ENCODE measurements around the gene QPCT. TPM values are rescaled to one million over a fixed set of nuclear protein-coding genes. Genes with fewer than 3 reads are reported as not detected.
"Not testable (repeated sequence)": the region's sequence is repeated elsewhere in the genome, so short reads cannot be mapped to it uniquely, and the experiment has no call there.

Gene QPCT
- total and polyA plus RNA-seq, 2 donors: 7.9 to 11.4 TPM

DNA sequence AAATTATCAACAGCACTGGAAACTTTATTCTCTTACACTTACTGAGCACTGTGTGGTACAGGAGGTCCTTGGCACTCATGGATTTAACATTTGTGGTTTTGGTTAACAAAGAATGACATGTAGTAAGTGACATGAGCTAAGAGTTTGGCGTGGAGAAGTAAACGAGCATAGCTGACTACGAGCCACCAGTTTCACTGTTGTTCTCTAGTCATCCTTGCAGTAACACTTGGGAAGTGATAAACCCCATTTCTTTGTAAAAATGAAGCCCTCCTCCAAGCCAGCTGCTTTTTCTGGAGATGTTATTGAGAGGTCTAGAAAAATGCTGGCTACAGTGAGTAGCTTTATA, 32.7 kb downstream of the QPCT start:
- 19% methylated on average over 3 of the region's 3 CpGs for WGBS
- no peaks in the 10 kb centered on the region for H3K4me1 ChIP-seq (ENCODE audit: insufficient read depth)
- DNase-seq (ENCODE audit: extremely low spot score): no peak
- no peaks in the 10 kb centered on the region for H3K36me3 ChIP-seq (ENCODE audit: insufficient read depth)
- H3K27ac ChIP-seq (ENCODE audit: low read depth): no peak overlapping the region
- no peak overlapping the region for H3K4me3 ChIP-seq (ENCODE audit: low read depth, low read length)

DNA sequence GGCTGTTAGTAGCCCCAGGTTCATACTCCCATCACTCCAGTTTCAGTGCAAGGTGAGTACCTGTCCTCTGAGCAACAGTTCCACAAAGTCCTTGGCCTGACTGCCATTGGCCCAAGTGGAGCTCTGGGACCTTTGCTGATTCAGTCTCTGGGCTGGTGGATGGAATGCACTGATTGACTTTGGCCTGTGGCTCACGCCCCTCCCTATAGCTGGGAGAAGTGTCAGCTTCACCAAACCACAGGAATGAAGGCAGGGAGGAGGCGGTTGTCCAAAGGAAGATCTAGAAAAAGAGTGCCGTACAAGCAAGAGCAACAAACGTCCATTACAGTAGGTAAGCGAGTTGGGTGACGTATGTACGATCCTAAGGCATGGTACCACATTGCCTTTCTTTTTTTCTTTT, 34.0 kb downstream of the QPCT start:
- WGBS: 96% methylated on average over 7 of the region's 7 CpGs
- H3K27ac ChIP-seq (ENCODE audit: low read depth): no peak overlapping the region
- H3K4me3 ChIP-seq (ENCODE audit: low read depth, low read length): no peak overlapping the region
- no peak for DNase-seq (ENCODE audit: extremely low spot score)
- no peaks in the 10 kb centered on the region for H3K4me1 ChIP-seq (ENCODE audit: insufficient read depth)
- H3K36me3 ChIP-seq (ENCODE audit: insufficient read depth): no peaks in the 10 kb centered on the region

DNA sequence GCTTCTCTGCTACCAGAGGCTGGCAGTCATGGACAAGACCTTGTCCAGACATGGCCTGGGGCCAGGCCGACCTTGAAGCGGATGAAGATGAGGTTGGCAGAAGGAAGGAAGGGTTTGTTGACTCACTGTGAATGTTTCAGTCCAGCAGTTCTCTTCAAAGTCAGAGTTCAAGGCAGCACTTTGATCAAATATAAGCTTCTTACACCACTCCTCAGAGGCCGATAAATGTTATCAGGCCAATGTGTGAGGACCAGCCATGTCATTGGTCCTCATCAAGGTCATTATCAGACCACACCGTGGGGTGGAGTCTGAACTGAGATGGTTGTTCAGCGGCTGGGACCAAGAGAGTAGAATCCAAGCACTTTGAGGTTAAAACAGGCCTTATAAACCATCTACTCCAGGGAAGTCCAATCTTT, 35.5 kb downstream of the QPCT start:
- DNase-seq (ENCODE audit: extremely low spot score): no peak
- WGBS: 87% methylated on average over 5 of the region's 5 CpGs
- Histone ChIP-seq H3K27ac (ENCODE audit: low read depth) (no peak overlapping the region), H3K4me3 (ENCODE audit: low read depth, low read length) (no peak overlapping the region), H3K36me3 (ENCODE audit: insufficient read depth) (no peaks in the 10 kb centered on the region), H3K4me1 (ENCODE audit: insufficient read depth) (no peaks in the 10 kb centered on the region)

DNA sequence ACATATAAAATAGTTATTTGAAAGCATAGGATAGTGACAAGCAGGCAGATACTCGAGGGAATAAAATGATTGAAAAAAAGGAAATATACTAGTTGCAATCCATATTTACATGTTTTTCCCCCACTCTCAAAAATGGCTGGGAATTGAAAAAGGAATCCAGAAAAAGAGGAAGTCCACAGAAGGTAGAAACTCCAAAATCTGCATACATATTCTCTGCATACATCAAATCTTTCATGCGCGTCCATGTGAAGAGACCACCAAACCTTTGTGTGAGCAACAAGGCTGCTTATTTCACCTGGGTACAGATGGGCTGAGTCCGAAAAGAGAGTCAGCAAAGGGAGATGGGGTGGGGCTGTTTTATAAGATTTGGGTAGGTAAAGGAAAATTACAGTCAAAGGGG, 36.4 kb downstream of the QPCT start:
- not testable (repeated sequence) for H3K36me3 ChIP-seq (ENCODE audit: insufficient read depth); H3K27ac ChIP-seq (ENCODE audit: low read depth); DNase-seq (ENCODE audit: extremely low spot score); H3K4me1 ChIP-seq (ENCODE audit: insufficient read depth); H3K4me3 ChIP-seq (ENCODE audit: low read depth, low read length)
- WGBS: 81% methylated on average over 4 of the region's 4 CpGs

DNA sequence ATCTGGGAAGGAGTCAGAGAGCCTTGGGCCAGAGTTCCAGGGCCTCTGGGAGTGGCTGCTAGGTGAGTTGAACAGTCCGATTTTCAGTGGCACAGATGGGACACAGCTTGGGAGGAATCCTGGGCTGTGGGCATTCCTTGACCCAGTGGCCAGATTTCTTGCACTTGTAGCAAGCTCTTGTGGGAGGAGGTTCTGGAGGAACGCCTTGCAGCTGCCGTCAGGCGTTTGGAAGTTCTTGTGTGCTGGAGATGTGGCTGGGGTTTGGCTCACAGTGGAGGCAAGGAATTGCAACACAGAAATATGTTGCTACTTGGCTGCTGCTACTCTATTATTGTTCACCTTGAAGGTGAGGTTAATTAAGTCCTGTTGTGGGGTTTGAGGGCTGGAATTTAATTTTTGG, 39.8 kb downstream of the QPCT start:
- 71% methylated on average over 4 of the region's 4 CpGs for WGBS
- H3K4me3 ChIP-seq (ENCODE audit: low read depth, low read length); H3K4me1 ChIP-seq (ENCODE audit: insufficient read depth); DNase-seq (ENCODE audit: extremely low spot score); H3K36me3 ChIP-seq (ENCODE audit: insufficient read depth); H3K27ac ChIP-seq (ENCODE audit: low read depth): not testable (repeated sequence)

DNA sequence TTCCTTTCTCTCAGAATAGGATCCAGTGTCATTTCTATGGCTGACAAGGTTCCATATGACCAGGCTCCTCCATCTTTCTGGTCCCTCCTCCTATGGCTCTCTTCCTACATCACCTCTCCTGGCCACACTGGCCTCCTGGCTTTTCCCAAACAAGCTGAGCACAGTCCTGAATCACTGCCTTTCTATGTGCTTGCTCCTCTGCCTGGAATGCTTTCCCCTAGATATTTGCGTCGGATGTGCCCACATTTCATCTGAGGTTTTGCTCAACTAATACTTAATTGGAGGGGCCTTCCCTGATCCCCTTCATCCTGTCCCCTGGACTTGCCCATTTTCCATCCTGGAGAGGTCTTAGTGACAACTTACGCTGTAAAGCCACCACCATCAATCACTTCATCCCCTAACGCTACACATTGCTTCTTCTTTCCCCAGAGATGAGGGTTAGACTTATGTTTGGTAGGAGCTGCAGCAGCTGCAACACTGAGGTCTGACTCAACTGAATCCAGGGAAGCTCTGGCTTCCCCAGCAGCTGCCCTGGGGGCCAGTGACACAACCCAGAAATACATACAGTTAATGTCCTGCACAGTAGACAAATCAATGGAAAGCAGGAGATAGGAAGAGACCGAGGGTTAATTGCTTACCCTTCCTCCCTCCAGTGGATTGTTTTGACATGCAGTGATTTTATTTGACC, 42.9 kb downstream of the QPCT start:
- DNase-seq (ENCODE audit: extremely low spot score): no peak
- Histone ChIP-seq H3K4me1 (ENCODE audit: insufficient read depth) (no peaks in the 10 kb centered on the region), H3K27ac (ENCODE audit: low read depth) (no peak overlapping the region), H3K4me3 (ENCODE audit: low read depth, low read length) (no peak overlapping the region), H3K36me3 (ENCODE audit: insufficient read depth) (no peaks in the 10 kb centered on the region)
- 85% methylated on average over 5 of the region's 5 CpGs for WGBS

DNA sequence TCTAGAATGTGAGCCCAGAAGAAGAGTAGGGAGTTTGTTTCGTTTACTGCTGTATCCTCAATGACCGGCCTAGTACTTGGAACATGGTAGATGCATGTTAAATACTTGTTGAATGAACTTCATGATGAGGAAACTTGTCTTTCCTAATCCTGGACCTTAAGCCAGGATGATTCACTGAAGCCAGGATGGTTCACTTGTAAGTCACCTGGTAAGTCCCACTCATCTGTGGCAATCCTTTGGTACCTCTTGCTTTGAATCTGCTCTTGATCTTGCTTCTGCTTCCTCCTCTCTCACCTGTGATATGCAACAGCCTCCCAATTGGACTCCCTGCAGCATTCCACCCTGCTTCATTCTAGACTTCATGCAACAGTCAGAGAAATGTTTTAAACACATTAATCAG, 43.6 kb downstream of the QPCT start:
- no peak overlapping the region for H3K4me3 ChIP-seq (ENCODE audit: low read depth, low read length)
- 93% methylated on average over 2 of the region's 2 CpGs for WGBS
- no peak overlapping the region for H3K27ac ChIP-seq (ENCODE audit: low read depth)
- DNase-seq (ENCODE audit: extremely low spot score): no peak
- no peaks in the 10 kb centered on the region for H3K4me1 ChIP-seq (ENCODE audit: insufficient read depth)
- no peaks in the 10 kb centered on the region for H3K36me3 ChIP-seq (ENCODE audit: insufficient read depth)

DNA sequence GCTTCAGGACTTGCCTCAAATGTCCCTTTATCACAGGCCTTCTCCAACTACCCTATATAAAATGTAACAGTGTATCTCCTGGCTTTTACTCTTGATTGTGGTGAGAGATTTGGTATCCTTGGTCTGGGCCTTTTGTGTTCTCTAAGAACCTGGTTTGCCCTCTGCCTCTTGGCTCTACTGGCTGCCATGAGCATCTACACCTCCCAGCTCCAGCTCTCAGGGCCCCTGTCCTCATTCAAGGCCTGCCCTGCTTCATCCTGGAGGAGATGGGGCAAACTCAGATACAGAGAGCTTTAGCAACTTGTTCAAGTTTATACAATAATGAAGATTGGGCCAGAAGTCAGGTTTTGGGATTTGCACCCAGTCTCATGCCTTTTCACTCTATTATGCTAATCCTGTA, 45.0 kb downstream of the QPCT start:
- H3K36me3 ChIP-seq (ENCODE audit: insufficient read depth): no peaks in the 10 kb centered on the region
- H3K27ac ChIP-seq (ENCODE audit: low read depth): no peak overlapping the region
- DNase-seq (ENCODE audit: extremely low spot score): no peak
- H3K4me1 ChIP-seq (ENCODE audit: insufficient read depth): no peaks in the 10 kb centered on the region
- no peak overlapping the region for H3K4me3 ChIP-seq (ENCODE audit: low read depth, low read length)

DNA sequence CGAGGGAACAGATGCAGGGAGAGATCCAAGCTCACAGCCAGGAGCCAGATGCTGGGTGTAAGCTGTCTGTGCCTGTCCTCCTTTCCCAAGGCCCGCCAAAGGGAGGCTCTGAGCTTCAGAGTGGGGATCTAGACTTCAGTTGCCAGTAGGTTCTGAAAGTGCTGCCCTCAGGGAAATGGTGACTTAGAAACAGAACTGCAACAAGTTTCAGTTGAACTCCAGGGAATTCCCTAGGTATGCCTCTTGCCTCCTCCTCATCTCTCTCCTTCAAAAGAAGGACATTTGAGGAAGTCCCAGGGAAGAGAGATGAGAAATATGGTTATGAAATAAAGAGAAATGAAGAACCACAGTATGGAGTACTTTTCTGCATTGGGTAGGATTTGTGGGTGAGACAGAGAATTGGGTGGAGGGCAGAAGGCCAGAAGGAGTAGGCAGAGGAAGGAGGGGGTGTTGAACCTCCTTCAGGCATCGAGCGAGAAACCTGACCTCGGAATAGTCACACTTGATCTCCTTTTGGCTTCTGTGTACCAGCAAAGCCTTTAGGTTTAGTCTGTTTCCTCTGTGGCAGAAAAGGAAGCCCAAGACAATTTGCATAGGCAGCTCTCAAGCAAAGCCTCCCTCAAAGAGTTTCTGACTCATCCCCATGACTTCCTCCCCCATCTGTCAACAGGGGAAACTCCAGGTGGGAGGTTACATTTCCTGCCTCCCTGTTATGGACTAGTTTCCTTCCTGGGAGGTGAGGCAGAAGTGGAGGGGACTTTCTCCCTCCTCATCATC, 45.7 kb downstream of the QPCT start:
- H3K36me3 ChIP-seq (ENCODE audit: insufficient read depth): no peaks in the 10 kb centered on the region
- 58% methylated on average over 5 of the region's 5 CpGs for WGBS
- H3K4me1 ChIP-seq (ENCODE audit: insufficient read depth): no peaks in the 10 kb centered on the region
- H3K27ac ChIP-seq (ENCODE audit: low read depth): no peak overlapping the region
- peak; percentile 33 for DNase-seq (ENCODE audit: extremely low spot score)
- no peak overlapping the region for H3K4me3 ChIP-seq (ENCODE audit: low read depth, low read length)

DNA sequence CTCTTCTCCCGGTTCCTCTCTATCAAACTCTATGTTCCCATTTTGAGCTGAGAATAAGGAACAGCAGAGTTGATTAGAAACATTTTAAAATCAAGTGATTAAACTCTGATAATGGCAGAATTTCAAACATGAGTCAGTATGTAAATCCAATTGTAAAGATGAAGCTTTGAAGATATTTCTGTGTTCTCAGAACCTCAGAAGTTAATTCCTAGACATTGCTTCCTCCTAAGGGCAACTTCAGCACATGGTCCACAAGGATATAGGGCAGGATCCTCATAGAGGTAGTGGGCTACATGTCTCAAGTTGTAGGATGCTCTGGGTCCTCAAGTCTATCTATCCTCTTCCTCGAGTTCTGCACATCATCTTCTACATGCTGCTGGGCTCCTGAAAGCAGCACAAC, 46.3 kb downstream of the QPCT start:
- H3K36me3 ChIP-seq (ENCODE audit: insufficient read depth): no peaks in the 10 kb centered on the region
- H3K4me3 ChIP-seq (ENCODE audit: low read depth, low read length): no peak overlapping the region
- WGBS: 77% methylated on average over 2 of the region's 2 CpGs
- no peak overlapping the region for H3K27ac ChIP-seq (ENCODE audit: low read depth)
- H3K4me1 ChIP-seq (ENCODE audit: insufficient read depth): no peaks in the 10 kb centered on the region
- no peak for DNase-seq (ENCODE audit: extremely low spot score)

DNA sequence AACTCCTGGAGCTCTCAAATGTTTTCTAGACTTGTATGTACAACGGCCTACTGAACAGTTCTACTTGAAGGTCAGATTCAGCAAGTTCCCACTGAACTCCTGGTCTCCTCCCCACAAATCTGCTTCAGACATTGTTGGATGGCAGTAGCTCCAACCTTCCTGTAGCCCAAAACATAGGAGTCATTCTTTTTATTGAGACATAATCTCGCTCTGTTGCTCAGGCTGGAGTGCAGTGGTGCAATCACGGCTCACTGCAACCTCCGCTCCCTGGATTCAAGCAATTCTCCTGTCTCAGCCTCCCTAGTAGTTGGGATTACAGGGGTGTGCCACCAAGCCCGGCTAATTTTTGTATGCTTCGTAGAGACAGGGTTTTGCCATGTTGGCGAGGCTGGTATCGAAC, 47.3 kb downstream of the QPCT start:
- H3K36me3 ChIP-seq (ENCODE audit: insufficient read depth): no peaks in the 10 kb centered on the region
- no peak overlapping the region for H3K4me3 ChIP-seq (ENCODE audit: low read depth, low read length)
- no peak for DNase-seq (ENCODE audit: extremely low spot score)
- no peaks in the 10 kb centered on the region for H3K4me1 ChIP-seq (ENCODE audit: insufficient read depth)
- 97% methylated on average over 8 of the region's 8 CpGs for WGBS
- no peak overlapping the region for H3K27ac ChIP-seq (ENCODE audit: low read depth)

DNA sequence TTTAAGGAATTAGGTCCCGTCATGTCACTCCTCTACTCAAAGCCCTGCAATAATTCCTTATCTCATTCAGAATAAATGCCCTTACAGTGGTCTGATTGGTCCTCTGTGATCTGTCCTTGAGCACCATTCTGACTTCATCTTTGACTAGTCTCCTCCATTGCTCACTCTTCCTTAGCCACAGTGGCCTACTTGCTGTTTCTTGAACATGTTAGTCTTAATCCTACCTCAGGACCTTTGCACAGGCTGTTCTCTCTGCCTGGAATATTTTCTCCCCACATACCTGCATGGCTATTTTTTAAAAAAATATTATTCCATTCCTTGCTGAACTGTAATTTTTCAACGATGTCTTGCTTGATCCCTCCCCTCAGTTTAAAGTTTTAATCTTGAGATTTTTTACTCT, 48.0 kb downstream of the QPCT start:
- no peak overlapping the region for H3K27ac ChIP-seq (ENCODE audit: low read depth)
- no peak for DNase-seq (ENCODE audit: extremely low spot score)
- 97% methylated on average over 2 of the region's 2 CpGs for WGBS
- no peaks in the 10 kb centered on the region for H3K4me1 ChIP-seq (ENCODE audit: insufficient read depth)
- H3K36me3 ChIP-seq (ENCODE audit: insufficient read depth): no peaks in the 10 kb centered on the region
- H3K4me3 ChIP-seq (ENCODE audit: low read depth, low read length): no peak overlapping the region

DNA sequence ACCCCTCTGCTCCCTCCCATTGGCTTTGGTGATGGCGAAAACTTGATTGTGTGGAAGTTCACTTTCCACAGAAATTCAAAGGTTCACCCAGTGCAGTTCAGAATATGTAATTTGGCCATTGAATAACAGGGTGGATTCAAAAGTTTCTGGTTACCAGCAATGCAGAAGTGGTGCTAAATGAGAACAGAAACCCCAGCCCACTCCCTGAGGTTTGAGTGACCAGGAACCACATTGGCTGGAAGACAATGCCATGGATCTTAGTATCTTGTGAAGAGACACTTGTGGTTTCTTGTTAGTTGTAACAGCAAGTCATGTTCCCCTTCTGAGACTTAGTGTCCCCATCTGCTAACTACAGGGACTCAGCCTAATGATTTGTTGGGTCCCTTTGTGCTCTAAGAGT, 49.8 kb downstream of the QPCT start:
- no peak for DNase-seq (ENCODE audit: extremely low spot score)
- no peaks in the 10 kb centered on the region for H3K4me1 ChIP-seq (ENCODE audit: insufficient read depth)
- no peak overlapping the region for H3K27ac ChIP-seq (ENCODE audit: low read depth)
- H3K4me3 ChIP-seq (ENCODE audit: low read depth, low read length): no peak overlapping the region
- H3K36me3 ChIP-seq (ENCODE audit: insufficient read depth): no peaks in the 10 kb centered on the region
- 91% methylated on average over 1 of the region's 1 CpG for WGBS

DNA sequence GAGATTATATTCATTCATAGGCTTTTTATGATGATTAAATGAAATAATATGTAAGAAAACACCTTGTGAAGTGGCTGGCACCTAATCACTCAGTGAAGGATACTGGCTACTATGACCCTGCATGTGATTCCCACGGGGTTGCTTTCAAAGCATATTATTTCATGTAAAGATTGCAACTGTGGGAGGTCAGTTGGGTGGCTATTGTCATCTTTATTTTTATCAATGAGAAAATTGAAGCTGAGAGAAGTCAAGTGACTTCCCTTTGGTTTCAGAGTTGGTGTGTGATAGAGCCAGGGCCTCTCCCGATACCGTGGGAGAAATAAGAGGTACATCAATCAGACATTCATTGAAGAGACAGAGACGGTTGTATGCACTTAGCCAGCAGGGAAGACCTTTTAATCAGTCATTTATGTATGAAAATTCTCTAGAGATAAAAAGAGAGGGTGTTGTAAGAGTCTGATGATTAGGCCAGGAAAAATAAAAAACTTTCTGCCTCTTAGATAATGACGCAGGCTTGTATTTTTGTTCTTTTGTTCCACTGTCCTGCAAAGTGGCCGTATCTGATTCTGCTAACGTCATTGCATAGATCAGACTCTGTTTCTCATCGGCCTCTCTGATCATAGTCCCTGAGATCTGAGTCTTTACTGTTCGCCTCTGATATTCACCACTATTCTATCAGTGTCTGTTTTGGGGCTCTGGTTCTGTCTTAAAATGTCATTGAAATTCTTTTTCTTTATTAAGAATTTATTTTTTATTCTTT, 50.5 kb downstream of the QPCT start:
- DNase-seq (ENCODE audit: extremely low spot score): no peak
- 79% methylated on average over 9 of the region's 9 CpGs for WGBS
- H3K4me1 ChIP-seq (ENCODE audit: insufficient read depth): no peaks in the 10 kb centered on the region
- H3K36me3 ChIP-seq (ENCODE audit: insufficient read depth): no peaks in the 10 kb centered on the region
- no peak overlapping the region for H3K4me3 ChIP-seq (ENCODE audit: low read depth, low read length)
- no peak overlapping the region for H3K27ac ChIP-seq (ENCODE audit: low read depth)
